Thyroid gland (tissue), 4 donors: ENCODE measurements around the gene MMP19.

Experiments
- POLR2A ChIP-seq, 2 donors: fragments of 450-650 bp; IDR thresholded peaks; one replicate each; pipeline ENCODE4 v1.6.1; 2017; ENCODE audit warnings: antibody characterized with exemption in 2 of 2, mild to moderate bottlenecking in 2 of 2, moderate library complexity in 1 of 2
- TF ChIP-seq, protein P1 (sequence below), 6 experiments: fragments of 200-600 bp in 3 of 6; fragments of 450-650 bp in 3 of 6; sonication (generic) in 3 of 6; IDR thresholded peaks; one replicate each; pipeline ENCODE4 v1.5.1; 2016 to 2019; ENCODE audit warnings: antibody characterized with exemption in 6 of 6, mild to moderate bottlenecking in 2 of 6, inconsistent platforms in 1 of 6, moderate library complexity in 1 of 6

DNA sequence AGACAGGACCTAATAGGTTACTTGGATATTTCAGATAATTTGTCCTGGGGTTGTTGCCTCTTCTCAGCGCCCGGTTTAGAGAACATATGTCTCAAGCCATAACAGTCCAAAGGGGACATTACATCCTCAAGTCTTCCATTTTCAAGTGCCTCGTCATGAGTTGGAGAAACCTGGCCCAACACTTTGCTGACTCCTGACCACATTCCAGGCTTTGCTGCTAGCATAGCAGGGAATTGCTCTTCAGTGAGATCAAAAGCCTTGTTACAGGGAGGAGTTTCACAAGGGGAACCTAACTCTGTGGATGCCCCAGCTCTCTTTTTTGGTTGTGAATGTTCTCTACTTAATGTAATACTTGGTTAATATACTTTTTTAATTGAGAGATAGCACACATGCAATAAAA lies 8.2 kb upstream of the MMP19 start:
- TF ChIP-seq, protein P1, sequence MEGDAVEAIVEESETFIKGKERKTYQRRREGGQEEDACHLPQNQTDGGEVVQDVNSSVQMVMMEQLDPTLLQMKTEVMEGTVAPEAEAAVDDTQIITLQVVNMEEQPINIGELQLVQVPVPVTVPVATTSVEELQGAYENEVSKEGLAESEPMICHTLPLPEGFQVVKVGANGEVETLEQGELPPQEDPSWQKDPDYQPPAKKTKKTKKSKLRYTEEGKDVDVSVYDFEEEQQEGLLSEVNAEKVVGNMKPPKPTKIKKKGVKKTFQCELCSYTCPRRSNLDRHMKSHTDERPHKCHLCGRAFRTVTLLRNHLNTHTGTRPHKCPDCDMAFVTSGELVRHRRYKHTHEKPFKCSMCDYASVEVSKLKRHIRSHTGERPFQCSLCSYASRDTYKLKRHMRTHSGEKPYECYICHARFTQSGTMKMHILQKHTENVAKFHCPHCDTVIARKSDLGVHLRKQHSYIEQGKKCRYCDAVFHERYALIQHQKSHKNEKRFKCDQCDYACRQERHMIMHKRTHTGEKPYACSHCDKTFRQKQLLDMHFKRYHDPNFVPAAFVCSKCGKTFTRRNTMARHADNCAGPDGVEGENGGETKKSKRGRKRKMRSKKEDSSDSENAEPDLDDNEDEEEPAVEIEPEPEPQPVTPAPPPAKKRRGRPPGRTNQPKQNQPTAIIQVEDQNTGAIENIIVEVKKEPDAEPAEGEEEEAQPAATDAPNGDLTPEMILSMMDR (IDR thresholded peaks at IDR 0.05): no peak
- no peak for TF ChIP-seq POLR2A (IDR thresholded peaks at IDR 0.05)
